Panc1 (cell line): ENCODE results near the gene FKBP5. TPM values are rescaled to one million over a fixed set of nuclear protein-coding genes. Genes with fewer than 3 reads are reported as not detected.

Experiments
- ATAC-seq: fragments of 200-7000 bp; cut with Tn5 transposase; 2 replicates; pipeline ENCODE4 v1.9.1; 2020; ENCODE audit warnings: mild to moderate bottlenecking, moderate library complexity
- BruUV-seq: library from RNA; stranded (reverse); fragments of 400-500 nt; replicated peaks from 2 replicates; lab custom pipeline; 2021; lab: Mats Ljungman, UMichigan
- CTCF ChIA-PET: fragments of 300-600 bp; sonication (Branson Sonifier 250); formaldehyde crosslinking; loops from one replicate; lab custom pipeline; 2022; ENCODE audit warnings: antibody characterized with exemption; lab: Charles Lee
- POLR2A ChIA-PET: fragments of 300-600 bp; sonication (Branson Sonifier 250); formaldehyde crosslinking; loops from one replicate; lab custom pipeline; 2022; ENCODE audit warnings: antibody characterized with exemption; lab: Charles Lee
- DNase-seq: peaks from one replicate; pipeline ENCODE4 v3.0.0-alpha.2; 2010; ENCODE audit warnings: low read depth, low spot score
- H3K27ac ChIP-seq: 2 replicates; pipeline ENCODE4 v1.5.1; 2011; ENCODE audit warnings: mild to moderate bottlenecking, low read length, inconsistent platforms
- H3K27me3 ChIP-seq: fragments of 200-500 bp; sonication (Bioruptor generic); 2 replicates; pipeline ENCODE4 v1.6.0; 2014; ENCODE audit warnings: low read length, inconsistent platforms; ENCODE audit not compliant: control insufficient read depth, insufficient read depth
- H3K36me3 ChIP-seq: fragments of 200-500 bp; sonication (Bioruptor generic); 2 replicates; pipeline ENCODE4 v1.5.1; 2014; ENCODE audit warnings: inconsistent platforms, mild to moderate bottlenecking, low read length, moderate library complexity; ENCODE audit not compliant: control insufficient read depth, insufficient read depth
- H3K4me1 ChIP-seq: 2 replicates; pipeline ENCODE4 v1.5.1; 2011; ENCODE audit warnings: inconsistent platforms, mild to moderate bottlenecking, low read length, moderate library complexity; ENCODE audit not compliant: control insufficient read depth, insufficient read depth
- H3K4me3 ChIP-seq, 2 experiments: 2 replicates each; pipeline ENCODE4 v1.5.1; 2011 to 2012; ENCODE audit warnings: low read depth in 2 of 2, low read length in 2 of 2, mild to moderate bottlenecking in 2 of 2, inconsistent platforms in 1 of 2, moderate library complexity in 1 of 2
- H3K9me3 ChIP-seq: fragments of 200-500 bp; sonication (Bioruptor generic); 2 replicates; pipeline ENCODE4 v1.5.1; 2014; ENCODE audit warnings: low read depth, mild to moderate bottlenecking, inconsistent platforms, low read length, moderate library complexity; ENCODE audit not compliant: control insufficient read depth, insufficient read depth
- POLR2AphosphoS5 ChIP-seq: IDR thresholded peaks from 2 replicates; pipeline ENCODE4 v1.6.1; 2012; ENCODE audit warnings: mild to moderate bottlenecking, low read depth, low read length, moderate library complexity
- SIN3A ChIP-seq: IDR thresholded peaks from 2 replicates; pipeline ENCODE4 v1.6.1; 2012; ENCODE audit warnings: low read depth, mild to moderate bottlenecking, low read length, moderate library complexity, borderline replicate concordance; ENCODE audit not compliant: insufficient read depth
- TCF7L2 ChIP-seq: IDR thresholded peaks from 2 replicates; pipeline ENCODE4 v1.6.1; 2011; ENCODE audit warnings: mild to moderate bottlenecking, low read depth, low read length, inconsistent platforms
- in situ Hi-C: cut with HindIII; loops from 2 replicates; pipeline ENCODE4 v1.10.0; 2016; ENCODE audit warnings: low sequenced_read_pairs, low pct_unique_long_range_greater_than_20kb
- intact Hi-C: fragments of 100-400 bp; cut with micrococcal nuclease; formaldehyde crosslinking; loops from one replicate; pipeline ENCODE4 v1.10.0; 2022; ENCODE audit not compliant: unreplicated experiment
- total RNA-seq: library from RNA; stranded (reverse); gene quantifications from one replicate; pipeline ENCODE4 v1.2.1, GENCODE V29; 2021; ENCODE audit not compliant: unreplicated experiment
- TF ChIP-seq, protein P1 (sequence below), 2 experiments: IDR thresholded peaks; 2 replicates each; pipeline ENCODE4 v1.6.1; 2011 to 2012; ENCODE audit warnings: low read depth in 2 of 2, control low read depth in 1 of 2, low read length in 1 of 2, mild to moderate bottlenecking in 1 of 2, moderate library complexity in 1 of 2; ENCODE audit not compliant: insufficient read depth in 1 of 2
- TF ChIP-seq, protein P2 (sequence below): fragments of 450-650 bp; IDR thresholded peaks from 2 replicates; pipeline ENCODE4 v1.5.1; 2017; ENCODE audit warnings: mild to moderate bottlenecking

FKBP5 gene
- total RNA-seq, 1 experiment from 2014 or later: 25.2 TPM

DNA sequence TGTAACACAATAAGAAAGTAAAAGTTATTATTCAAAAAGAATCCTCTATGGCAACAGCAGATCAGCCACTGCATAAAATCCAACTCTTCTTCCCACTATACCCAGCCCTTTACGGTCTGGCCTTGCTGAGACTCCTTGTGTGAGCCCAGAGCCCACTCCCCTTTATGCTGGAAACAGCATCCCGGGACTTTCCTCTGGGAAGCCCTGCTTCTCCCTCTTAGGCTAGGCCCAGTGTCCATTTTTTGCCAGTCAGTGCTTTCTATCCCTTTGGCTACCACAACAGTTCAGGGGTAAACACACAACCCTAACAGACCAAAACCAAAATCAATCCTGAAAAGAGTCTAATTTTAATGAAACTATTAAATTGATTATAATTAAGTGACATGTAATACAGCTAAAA, 20.6 kb downstream of the FKBP5 start:
- 0 out of 2 replicates have a peak overlapping the region, but pooled peaks have one; percentile 55 for H3K27ac ChIP-seq
- CTCF ChIA-PET: no interaction called here
- ATAC-seq: no peak
- intact Hi-C loops: no loop called here
- in situ Hi-C loops: no loop called here
- POLR2A ChIA-PET: interaction anchor here (1.1 kb wide), 1 partner anchor 64 kb away, joined by 3 read pairs; no protein-coding TSS in a partner anchor
- no peak overlapping the region for H3K4me3 ChIP-seq
- no peaks in the 10 kb centered on the region for H3K9me3 ChIP-seq
- peaks cover 24% of the 10 kb centered on the region for H3K4me1 ChIP-seq
- TF ChIP-seq, protein P1, sequence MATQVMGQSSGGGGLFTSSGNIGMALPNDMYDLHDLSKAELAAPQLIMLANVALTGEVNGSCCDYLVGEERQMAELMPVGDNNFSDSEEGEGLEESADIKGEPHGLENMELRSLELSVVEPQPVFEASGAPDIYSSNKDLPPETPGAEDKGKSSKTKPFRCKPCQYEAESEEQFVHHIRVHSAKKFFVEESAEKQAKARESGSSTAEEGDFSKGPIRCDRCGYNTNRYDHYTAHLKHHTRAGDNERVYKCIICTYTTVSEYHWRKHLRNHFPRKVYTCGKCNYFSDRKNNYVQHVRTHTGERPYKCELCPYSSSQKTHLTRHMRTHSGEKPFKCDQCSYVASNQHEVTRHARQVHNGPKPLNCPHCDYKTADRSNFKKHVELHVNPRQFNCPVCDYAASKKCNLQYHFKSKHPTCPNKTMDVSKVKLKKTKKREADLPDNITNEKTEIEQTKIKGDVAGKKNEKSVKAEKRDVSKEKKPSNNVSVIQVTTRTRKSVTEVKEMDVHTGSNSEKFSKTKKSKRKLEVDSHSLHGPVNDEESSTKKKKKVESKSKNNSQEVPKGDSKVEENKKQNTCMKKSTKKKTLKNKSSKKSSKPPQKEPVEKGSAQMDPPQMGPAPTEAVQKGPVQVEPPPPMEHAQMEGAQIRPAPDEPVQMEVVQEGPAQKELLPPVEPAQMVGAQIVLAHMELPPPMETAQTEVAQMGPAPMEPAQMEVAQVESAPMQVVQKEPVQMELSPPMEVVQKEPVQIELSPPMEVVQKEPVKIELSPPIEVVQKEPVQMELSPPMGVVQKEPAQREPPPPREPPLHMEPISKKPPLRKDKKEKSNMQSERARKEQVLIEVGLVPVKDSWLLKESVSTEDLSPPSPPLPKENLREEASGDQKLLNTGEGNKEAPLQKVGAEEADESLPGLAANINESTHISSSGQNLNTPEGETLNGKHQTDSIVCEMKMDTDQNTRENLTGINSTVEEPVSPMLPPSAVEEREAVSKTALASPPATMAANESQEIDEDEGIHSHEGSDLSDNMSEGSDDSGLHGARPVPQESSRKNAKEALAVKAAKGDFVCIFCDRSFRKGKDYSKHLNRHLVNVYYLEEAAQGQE (IDR thresholded peaks at IDR 0.05; ENCODE audit: insufficient read depth in 1 of 2, low read depth in 2 of 2, low read length in 1 of 2): no peak
- no peak for TF ChIP-seq POLR2AphosphoS5
- TF ChIP-seq, protein P2, sequence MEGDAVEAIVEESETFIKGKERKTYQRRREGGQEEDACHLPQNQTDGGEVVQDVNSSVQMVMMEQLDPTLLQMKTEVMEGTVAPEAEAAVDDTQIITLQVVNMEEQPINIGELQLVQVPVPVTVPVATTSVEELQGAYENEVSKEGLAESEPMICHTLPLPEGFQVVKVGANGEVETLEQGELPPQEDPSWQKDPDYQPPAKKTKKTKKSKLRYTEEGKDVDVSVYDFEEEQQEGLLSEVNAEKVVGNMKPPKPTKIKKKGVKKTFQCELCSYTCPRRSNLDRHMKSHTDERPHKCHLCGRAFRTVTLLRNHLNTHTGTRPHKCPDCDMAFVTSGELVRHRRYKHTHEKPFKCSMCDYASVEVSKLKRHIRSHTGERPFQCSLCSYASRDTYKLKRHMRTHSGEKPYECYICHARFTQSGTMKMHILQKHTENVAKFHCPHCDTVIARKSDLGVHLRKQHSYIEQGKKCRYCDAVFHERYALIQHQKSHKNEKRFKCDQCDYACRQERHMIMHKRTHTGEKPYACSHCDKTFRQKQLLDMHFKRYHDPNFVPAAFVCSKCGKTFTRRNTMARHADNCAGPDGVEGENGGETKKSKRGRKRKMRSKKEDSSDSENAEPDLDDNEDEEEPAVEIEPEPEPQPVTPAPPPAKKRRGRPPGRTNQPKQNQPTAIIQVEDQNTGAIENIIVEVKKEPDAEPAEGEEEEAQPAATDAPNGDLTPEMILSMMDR: no peak
- no peak for TF ChIP-seq TCF7L2
- no peak for TF ChIP-seq SIN3A
- no peak for DNase-seq
- H3K36me3 ChIP-seq: no peaks in the 10 kb centered on the region
- BruUV-seq: no TSS peak
- no peaks in the 10 kb centered on the region for H3K27me3 ChIP-seq

DNA sequence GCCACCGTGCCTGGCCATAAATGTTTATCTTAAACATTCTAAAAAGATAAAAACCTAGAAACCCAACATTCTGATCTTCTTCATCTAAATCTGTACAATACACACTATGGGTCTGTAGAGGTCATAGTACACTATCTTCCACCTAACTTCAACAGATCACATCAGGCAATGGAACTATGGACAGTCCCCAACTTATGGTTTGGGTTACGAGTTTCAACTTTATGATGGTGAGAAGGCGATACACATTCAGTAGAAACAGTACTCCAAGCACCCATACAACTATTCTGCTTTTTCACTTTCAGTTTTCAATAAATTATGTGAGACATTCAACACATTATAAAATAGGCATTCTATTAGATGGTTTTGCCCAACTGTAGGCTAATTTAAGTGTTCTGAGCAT, 23.1 kb downstream of the FKBP5 start:
- TF ChIP-seq SIN3A (no peak), TCF7L2 (no peak), POLR2AphosphoS5 (no peak)
- TF ChIP-seq, protein P2: no peak
- TF ChIP-seq, protein P1 (IDR thresholded peaks at IDR 0.05; ENCODE audit: insufficient read depth in 1 of 2, low read depth in 2 of 2, low read length in 1 of 2): no peak
- in situ Hi-C loops: no loop called here
- no peaks in the 10 kb centered on the region for H3K9me3 ChIP-seq
- no peaks in the 10 kb centered on the region for H3K27me3 ChIP-seq
- ChIA-PET CTCF (no interaction called here), POLR2A (interaction anchor here (0.6 kb wide), 1 partner anchor 40 kb away, joined by 7 read pairs; no protein-coding TSS in a partner anchor)
- no TSS peak for BruUV-seq
- no peak overlapping the region for H3K4me3 ChIP-seq
- DNase-seq: no peak
- no peaks in the 10 kb centered on the region for H3K36me3 ChIP-seq
- peaks cover 24% of the 10 kb centered on the region for H3K4me1 ChIP-seq
- no peak for ATAC-seq
- H3K27ac ChIP-seq: no peak overlapping the region
- intact Hi-C loops: no loop called here
